Upper lobe of right lung (tissue), 1 donor: ENCODE data around the gene TYW3. TPM values are rescaled to one million over a fixed set of nuclear protein-coding genes. Genes with fewer than 3 reads are reported as not detected.

ENCODE experiments used
- ATAC-seq: fragments of 200-7000 bp; cut with Tn5 transposase; one replicate; pipeline ENCODE4 v1.9.1; 2020; ENCODE audit warnings: mild to moderate bottlenecking, moderate library complexity
- DNase-seq: peaks from one replicate; pipeline ENCODE4 v3.0.0-alpha.2; 2020
- H3K27ac ChIP-seq: fragments of 200-600 bp; one replicate; pipeline ENCODE4 v1.8.0; 2022
- H3K27me3 ChIP-seq: fragments of 200-600 bp; one replicate; pipeline ENCODE4 v1.8.0; 2022; ENCODE audit warnings: mild to moderate bottlenecking
- H3K36me3 ChIP-seq: fragments of 200-600 bp; one replicate; pipeline ENCODE4 v1.8.0; 2022
- H3K4me1 ChIP-seq: fragments of 200-600 bp; one replicate; pipeline ENCODE4 v1.8.0; 2022
- H3K4me3 ChIP-seq: fragments of 200-600 bp; one replicate; pipeline ENCODE4 v1.8.0; 2022; ENCODE audit warnings: mild to moderate bottlenecking
- H3K9me3 ChIP-seq: fragments of 200-600 bp; one replicate; pipeline ENCODE4 v1.8.0; 2022
- CTCF ChIP-seq: fragments of 200-600 bp; IDR thresholded peaks from one replicate; pipeline ENCODE4 v1.8.0; 2022; ENCODE audit warnings: antibody characterized with exemption
- intact Hi-C: fragments of 100-400 bp; cut with DNase I; formaldehyde crosslinking; loops from one replicate; pipeline ENCODE4 v1.11.0; 2022
- total RNA-seq: library from RNA; stranded (reverse); fragmentation: NEBNext Ultra II Directional; extraction: Animal tissue kit (Norgen Biotek cat#: 25700); gene quantifications from one replicate; pipeline ENCODE4 v1.2.1, GENCODE V29; 2021
- donor health status: DM: no; HTN: yes; CAD: no; lungs with severe emphysema.

The TYW3 gene
- total RNA-seq, 1 donor from 2014 or later = 18.4 TPM

GRCh38 chr1:74779750-74780149 is 46.8 kb downstream of the TYW3 start:
- TF ChIP-seq CTCF = no peak
- H3K27ac ChIP-seq = no peak overlapping the region
- DNase-seq (no peak), ATAC-seq (no peak)
- peaks cover 4% of the 10 kb centered on the region for H3K27me3 ChIP-seq
- no peaks in the 10 kb centered on the region for H3K36me3 ChIP-seq
- no peak overlapping the region for H3K4me3 ChIP-seq
- no peaks in the 10 kb centered on the region for H3K9me3 ChIP-seq
- no peaks in the 10 kb centered on the region for H3K4me1 ChIP-seq
- intact Hi-C loops = loop anchor here (10.0 kb wide), 1 partner anchor 425 kb away; no protein-coding TSS in a partner anchor

- no peak overlapping the region for H3K4me3 ChIP-seq
- H3K36me3 ChIP-seq = no peaks in the 10 kb centered on the region
- H3K27ac ChIP-seq = no peak overlapping the region
- H3K9me3 ChIP-seq = no peaks in the 10 kb centered on the region
- DNase-seq (no peak), ATAC-seq (no peak)
- H3K27me3 ChIP-seq = peaks cover 4% of the 10 kb centered on the region
- H3K4me1 ChIP-seq = no peaks in the 10 kb centered on the region
- no peak for TF ChIP-seq CTCF
- intact Hi-C loops = no loop called here
Measured at GRCh38 chr1:74780594-74780993, 47.6 kb downstream of the TYW3 start.

GRCh38 chr1:74785944-74786343 is 53.0 kb downstream of the TYW3 start:
- Histone ChIP-seq H3K36me3 (no peaks in the 10 kb centered on the region), H3K4me3 (no peak overlapping the region), H3K27ac (no peak overlapping the region), H3K4me1 (no peaks in the 10 kb centered on the region), H3K27me3 (peaks cover 4% of the 10 kb centered on the region), H3K9me3 (no peaks in the 10 kb centered on the region)
- intact Hi-C loops = no loop called here
- DNase-seq (no peak), ATAC-seq (no peak)
- no peak for TF ChIP-seq CTCF

GRCh38 chr1:74790453-74790852 is 57.5 kb downstream of the TYW3 start:
- ATAC-seq = no peak

GRCh38 chr1:74791491-74791890 is 58.5 kb downstream of the TYW3 start:
- TF ChIP-seq CTCF = no peak
- intact Hi-C loops = no loop called here
- Histone ChIP-seq H3K27me3 (no peaks in the 10 kb centered on the region), H3K4me1 (no peaks in the 10 kb centered on the region), H3K9me3 (no peaks in the 10 kb centered on the region), H3K27ac (no peak overlapping the region), H3K36me3 (no peaks in the 10 kb centered on the region), H3K4me3 (no peak overlapping the region)
- no peak for DNase-seq
- no peak for ATAC-seq

More at GRCh38 chr1:74790453-74790852, 57.5 kb downstream of the TYW3 start:
- H3K4me3 ChIP-seq = no peak overlapping the region
- no peak overlapping the region for H3K27ac ChIP-seq
- no peaks in the 10 kb centered on the region for H3K9me3 ChIP-seq
- H3K4me1 ChIP-seq = no peaks in the 10 kb centered on the region
- DNase-seq = no peak
- intact Hi-C loops = no loop called here
- H3K36me3 ChIP-seq = no peaks in the 10 kb centered on the region
- no peak for TF ChIP-seq CTCF
- H3K27me3 ChIP-seq = no peaks in the 10 kb centered on the region

GRCh38 chr1:74799119-74799657 is 66.2 kb downstream of the TYW3 start:
- no peak for DNase-seq
- H3K36me3 ChIP-seq = no peaks in the 10 kb centered on the region
- H3K27me3 ChIP-seq = no peaks in the 10 kb centered on the region
- H3K9me3 ChIP-seq = no peaks in the 10 kb centered on the region
- TF ChIP-seq CTCF = no peak
- no peak for ATAC-seq
- H3K4me1 ChIP-seq = no peaks in the 10 kb centered on the region
- intact Hi-C loops = no loop called here
- no peak overlapping the region for H3K4me3 ChIP-seq
- H3K27ac ChIP-seq = no peak overlapping the region
